GM12865 (cell line): ENCODE measurements around the gene REEP5.

Source experiments
- DNase-seq: peaks from one replicate; pipeline ENCODE4 v3.0.0; 2010; ENCODE audit warnings: low read depth
- H3K4me3 ChIP-seq: 2 replicates; pipeline ENCODE4 v1.5.1; 2011; ENCODE audit warnings: mild to moderate bottlenecking, low read depth, low read length, control low read depth
- TF ChIP-seq, protein P1 (sequence below): IDR thresholded peaks from 2 replicates; pipeline ENCODE4 v1.5.1; 2011; ENCODE audit warnings: low read length, control low read depth, low read depth, inconsistent platforms; ENCODE audit not compliant: insufficient read depth; ENCODE audit errors: missing control alignments

REEP5 gene

DNA sequence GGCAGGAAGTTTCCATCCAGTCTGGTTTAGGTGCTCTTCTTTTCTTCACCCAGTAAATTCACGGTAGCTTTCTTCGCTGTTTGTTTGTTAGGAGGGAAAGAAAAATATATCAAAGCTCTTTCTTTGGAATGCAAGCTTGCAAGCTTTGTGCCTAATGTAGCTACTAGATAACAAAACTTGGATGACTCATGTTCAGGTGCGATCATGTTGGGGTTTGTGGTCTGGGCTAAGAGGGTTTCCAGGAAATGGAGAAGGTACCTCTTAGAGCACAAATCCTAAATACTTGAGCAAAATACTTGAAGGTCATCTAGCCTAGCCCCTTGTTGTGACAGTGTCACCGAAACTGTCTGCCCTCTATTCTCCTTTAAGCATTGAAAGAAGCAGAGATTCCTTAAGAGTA, 43.3 kb downstream of the REEP5 start:
- H3K4me3 ChIP-seq, result no peak overlapping the region
- TF ChIP-seq, protein P1, sequence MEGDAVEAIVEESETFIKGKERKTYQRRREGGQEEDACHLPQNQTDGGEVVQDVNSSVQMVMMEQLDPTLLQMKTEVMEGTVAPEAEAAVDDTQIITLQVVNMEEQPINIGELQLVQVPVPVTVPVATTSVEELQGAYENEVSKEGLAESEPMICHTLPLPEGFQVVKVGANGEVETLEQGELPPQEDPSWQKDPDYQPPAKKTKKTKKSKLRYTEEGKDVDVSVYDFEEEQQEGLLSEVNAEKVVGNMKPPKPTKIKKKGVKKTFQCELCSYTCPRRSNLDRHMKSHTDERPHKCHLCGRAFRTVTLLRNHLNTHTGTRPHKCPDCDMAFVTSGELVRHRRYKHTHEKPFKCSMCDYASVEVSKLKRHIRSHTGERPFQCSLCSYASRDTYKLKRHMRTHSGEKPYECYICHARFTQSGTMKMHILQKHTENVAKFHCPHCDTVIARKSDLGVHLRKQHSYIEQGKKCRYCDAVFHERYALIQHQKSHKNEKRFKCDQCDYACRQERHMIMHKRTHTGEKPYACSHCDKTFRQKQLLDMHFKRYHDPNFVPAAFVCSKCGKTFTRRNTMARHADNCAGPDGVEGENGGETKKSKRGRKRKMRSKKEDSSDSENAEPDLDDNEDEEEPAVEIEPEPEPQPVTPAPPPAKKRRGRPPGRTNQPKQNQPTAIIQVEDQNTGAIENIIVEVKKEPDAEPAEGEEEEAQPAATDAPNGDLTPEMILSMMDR, result no peak
- peak; percentile 18 for DNase-seq

- H3K4me3 ChIP-seq, result no peak overlapping the region
- DNase-seq, result no peak
- TF ChIP-seq, protein P1, result no peak
Measured at GRCh38 chr5:112878101-112878500, 43.9 kb downstream of the REEP5 start.

DNA sequence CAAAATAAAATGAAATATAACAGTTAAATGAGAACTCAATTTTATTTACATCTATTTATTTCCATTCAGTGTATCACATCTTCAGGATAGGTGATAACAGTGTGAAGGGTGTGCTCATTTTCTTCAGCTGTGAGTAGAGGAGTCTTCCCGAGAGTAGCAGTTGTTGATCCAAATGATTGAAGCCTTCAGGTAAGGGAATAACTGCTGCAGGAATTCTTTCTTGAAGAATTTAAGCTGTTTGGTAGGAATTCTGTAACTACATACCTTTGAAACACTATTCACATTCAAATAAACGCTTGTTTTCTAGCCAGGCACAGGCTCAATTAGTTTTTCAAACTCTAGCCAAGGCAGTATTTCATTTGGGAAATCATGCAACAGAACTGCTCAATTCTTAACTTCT, 45.7 kb downstream of the REEP5 start:
- DNase-seq, result no peak
- H3K4me3 ChIP-seq, result no peak overlapping the region
- TF ChIP-seq, protein P1, result no peak

DNA sequence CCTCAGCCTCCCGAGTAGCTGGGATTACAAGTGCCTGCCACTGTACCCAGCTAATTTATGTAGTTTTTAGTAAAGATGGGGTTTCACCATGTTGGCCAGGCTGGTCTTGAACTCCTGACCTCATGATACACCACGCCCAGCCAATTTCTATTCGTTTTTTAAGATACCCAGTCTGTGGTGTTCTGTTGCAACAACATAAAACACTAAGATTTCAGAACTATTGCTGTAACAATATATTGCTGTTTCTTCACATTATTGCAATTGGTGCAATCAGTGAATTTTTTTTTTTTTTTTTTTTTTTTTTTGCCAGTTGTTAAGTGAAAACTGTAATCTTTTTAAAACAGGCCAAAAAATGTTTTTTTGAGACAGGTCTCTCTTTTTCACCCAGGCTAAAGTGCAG, 51.1 kb downstream of the REEP5 start:
- no peak overlapping the region for H3K4me3 ChIP-seq
- DNase-seq, result no peak
- TF ChIP-seq, protein P1, result no peak

DNA sequence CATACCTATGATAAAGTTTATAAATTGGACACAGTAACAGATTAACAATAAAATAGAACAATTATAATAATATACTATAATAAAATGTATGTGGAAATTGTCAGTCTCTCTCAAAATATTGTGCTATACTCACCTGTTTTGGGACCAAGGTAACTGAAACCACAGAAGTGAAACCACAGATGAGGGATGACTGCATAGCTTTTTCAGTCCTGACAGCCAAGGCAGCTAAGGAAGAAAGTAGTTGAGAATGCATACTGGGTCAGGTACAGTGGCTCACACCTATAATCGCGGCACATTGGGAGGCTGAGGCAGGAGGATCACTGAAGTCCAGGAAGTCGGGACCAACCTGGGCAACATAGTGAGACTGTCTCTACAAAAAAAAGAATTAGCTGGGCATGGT, 52.1 kb downstream of the REEP5 start:
- peak; percentile 45 for DNase-seq
- TF ChIP-seq, protein P1, result no peak
- no peak overlapping the region for H3K4me3 ChIP-seq

DNA sequence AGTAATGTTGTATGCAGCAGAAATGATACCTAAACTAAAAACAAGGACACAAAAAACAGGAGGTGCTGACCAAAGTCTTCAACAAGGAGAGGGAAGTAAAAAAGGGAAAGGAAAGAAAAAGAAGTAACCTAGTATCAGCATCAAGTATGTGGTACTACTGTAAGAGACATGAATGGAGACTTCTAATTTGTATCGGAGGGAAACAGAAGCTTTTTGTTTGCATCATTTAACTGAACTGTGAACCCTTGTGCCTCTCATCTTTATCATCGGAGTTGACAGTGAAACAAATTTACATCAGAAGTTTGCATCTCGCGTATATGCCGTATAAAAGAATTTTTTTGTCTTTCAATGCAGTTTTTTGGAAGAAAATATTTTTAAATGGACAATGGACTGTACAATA, 54.6 kb downstream of the REEP5 start:
- no peak for DNase-seq

DNA sequence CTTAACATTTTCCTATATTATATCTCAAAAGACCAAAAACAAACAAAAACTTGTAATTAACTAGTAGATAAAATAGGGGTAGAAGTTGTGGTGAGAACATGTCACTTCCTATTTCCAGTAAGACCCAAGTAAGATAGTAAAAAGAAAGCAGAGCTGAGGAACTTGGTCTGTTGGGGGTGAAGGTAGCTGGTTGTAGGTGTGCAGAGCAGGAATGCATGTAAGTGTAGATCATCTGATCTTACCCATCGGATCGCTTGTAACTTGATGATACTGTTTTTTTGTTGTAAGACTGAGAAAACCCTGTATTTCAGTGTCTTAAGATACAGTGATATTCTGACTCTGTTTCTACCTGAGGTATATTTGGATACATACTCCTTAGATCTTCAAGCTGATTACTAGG, 55.3 kb downstream of the REEP5 start:
- no peak for DNase-seq
- H3K4me3 ChIP-seq, result no peak overlapping the region
- TF ChIP-seq, protein P1, result no peak

More for the DNA sequence above, 54.6 kb downstream of the REEP5 start:
- TF ChIP-seq, protein P1, result no peak
- no peak overlapping the region for H3K4me3 ChIP-seq
